Astrocyte (in vitro differentiated cells and primary cell): Measurements from ENCODE around the gene FAM170B. TPM values are rescaled to one million over a fixed set of nuclear protein-coding genes. Genes with fewer than 3 reads are reported as not detected.

Source experiments
- DNase-seq: peaks from one replicate; pipeline ENCODE4 v3.0.0-alpha.2; 2010; ENCODE audit warnings: low read depth
- FAIRE-seq: peaks from 2 replicates; lab custom pipeline; 2011; peaks lifted over from hg19 to GRCh38; lab: Jason Lieb, UNC
- H2AFZ ChIP-seq: 2 replicates; pipeline ENCODE4 v1.6.0; 2012; ENCODE audit warnings: low read depth, low read length, inconsistent platforms
- H3K27ac ChIP-seq: 2 replicates; pipeline ENCODE4 v1.5.1; 2011; ENCODE audit warnings: low read depth, low read length, inconsistent platforms
- H3K27me3 ChIP-seq: 2 replicates; pipeline ENCODE4 v1.6.0; 2011; ENCODE audit warnings: low read length, inconsistent platforms; ENCODE audit not compliant: insufficient read depth
- H3K36me3 ChIP-seq: 2 replicates; pipeline ENCODE4 v1.5.1; 2011; ENCODE audit warnings: low read length, inconsistent platforms; ENCODE audit not compliant: insufficient read depth
- H3K4me1 ChIP-seq: 2 replicates; pipeline ENCODE4 v1.5.1; 2011; ENCODE audit warnings: low read length, inconsistent platforms; ENCODE audit not compliant: insufficient read depth
- H3K4me2 ChIP-seq: 2 replicates; pipeline ENCODE4 v1.6.0; 2012; ENCODE audit warnings: low read length, inconsistent platforms
- H3K4me3 ChIP-seq: 2 replicates; pipeline ENCODE4 v1.5.1; 2011; ENCODE audit warnings: low read depth, mild to moderate bottlenecking, low read length, inconsistent platforms; ENCODE audit not compliant: insufficient read depth
- H3K79me2 ChIP-seq: 2 replicates; pipeline ENCODE4 v1.6.0; 2012; ENCODE audit warnings: mild to moderate bottlenecking, low read length, inconsistent platforms; ENCODE audit not compliant: insufficient read depth
- H3K9ac ChIP-seq: 2 replicates; pipeline ENCODE4 v1.6.0; 2012; ENCODE audit warnings: mild to moderate bottlenecking, low read length, inconsistent platforms
- H3K9me3 ChIP-seq: 2 replicates; pipeline ENCODE4 v1.5.1; 2012; ENCODE audit warnings: low read depth, mild to moderate bottlenecking, low read length, inconsistent platforms; ENCODE audit not compliant: insufficient read depth
- H4K20me1 ChIP-seq: 2 replicates; pipeline ENCODE4 v1.6.0; 2012; ENCODE audit warnings: low read length, inconsistent platforms; ENCODE audit not compliant: insufficient read depth
- H3K27ac Mint-ChIP-seq: one replicate; pipeline ENCODE4 v1.8.0; 2021; ENCODE audit warnings: mild to moderate bottlenecking, mixed read lengths; ENCODE audit not compliant: unreplicated experiment
- H3K27me3 Mint-ChIP-seq: one replicate; pipeline ENCODE4 v1.8.0; 2021; ENCODE audit warnings: low read depth, mixed read lengths; ENCODE audit not compliant: unreplicated experiment
- H3K36me3 Mint-ChIP-seq: one replicate; pipeline ENCODE4 v1.8.0; 2021; ENCODE audit warnings: low read depth, mixed read lengths; ENCODE audit not compliant: unreplicated experiment
- H3K4me1 Mint-ChIP-seq: one replicate; pipeline ENCODE4 v1.8.0; 2021; ENCODE audit warnings: low read depth, mixed read lengths; ENCODE audit not compliant: unreplicated experiment
- H3K4me3 Mint-ChIP-seq: one replicate; pipeline ENCODE4 v1.8.0; 2021; ENCODE audit warnings: mild to moderate bottlenecking, moderate library complexity, mixed read lengths; ENCODE audit not compliant: unreplicated experiment
- H3K9me3 Mint-ChIP-seq: one replicate; pipeline ENCODE4 v1.8.0; 2021; ENCODE audit warnings: mild to moderate bottlenecking, mixed read lengths; ENCODE audit not compliant: unreplicated experiment
- CTCF ChIP-seq: IDR thresholded peaks from 2 replicates; pipeline ENCODE4 v1.5.1; 2011; ENCODE audit warnings: low read depth, mild to moderate bottlenecking, inconsistent platforms, low read length, moderate library complexity; ENCODE audit not compliant: insufficient read depth
- EZH2 ChIP-seq: IDR thresholded peaks from 2 replicates; pipeline ENCODE4 v1.6.1; 2012; ENCODE audit warnings: mild to moderate bottlenecking, low read length, inconsistent platforms; ENCODE audit not compliant: insufficient read depth
- total RNA-seq: library from RNA; stranded (reverse); gene quantifications from 2 replicates; pipeline ENCODE4 v1.2.1, GENCODE V29; 2021

The FAM170B gene
- total RNA-seq, 1 donor from 2014 or later = not detected

GRCh38 chr10:49179699-49180443, 46.0 kb upstream of the FAM170B start:
- Histone ChIP-seq H2AFZ (no peak overlapping the region), H3K27ac (no peak overlapping the region), H4K20me1 (no peaks in the 10 kb centered on the region), H3K9me3 (no peaks in the 10 kb centered on the region), H3K4me2 (no peak overlapping the region), H3K4me1 (peaks cover 15% of the 10 kb centered on the region), H3K9ac (no peak overlapping the region), H3K79me2 (no peaks in the 10 kb centered on the region), H3K27me3 (no peaks in the 10 kb centered on the region), H3K4me3 (no peak overlapping the region), H3K36me3 (no peaks in the 10 kb centered on the region)
- H3K4me1 Mint-ChIP-seq = peaks cover 8% of the 10 kb centered on the region
- DNase-seq (no peak), FAIRE-seq (no peak)
- TF ChIP-seq CTCF (no peak), EZH2 (no peak)
- no peaks in the 10 kb centered on the region for H3K36me3 Mint-ChIP-seq
- no peaks in the 10 kb centered on the region for H3K9me3 Mint-ChIP-seq
- peaks cover 10% of the 10 kb centered on the region for H3K27me3 Mint-ChIP-seq
- H3K27ac Mint-ChIP-seq = no peak overlapping the region
- no peak overlapping the region for H3K4me3 Mint-ChIP-seq

GRCh38 chr10:49178489-49179471, 45.0 kb upstream of the FAM170B start:
- Mint-ChIP-seq H3K9me3 (no peaks in the 10 kb centered on the region), H3K27me3 (peaks cover 14% of the 10 kb centered on the region), H3K4me1 (peaks cover 8% of the 10 kb centered on the region), H3K27ac (no peak overlapping the region), H3K4me3 (no peak overlapping the region), H3K36me3 (no peaks in the 10 kb centered on the region)
- Histone ChIP-seq H4K20me1 (no peaks in the 10 kb centered on the region), H3K4me2 (no peak overlapping the region), H3K4me1 (peaks cover 15% of the 10 kb centered on the region), H3K9me3 (no peaks in the 10 kb centered on the region), H3K27ac (no peak overlapping the region), H3K4me3 (no peak overlapping the region), H3K36me3 (no peaks in the 10 kb centered on the region), H3K79me2 (no peaks in the 10 kb centered on the region), H3K27me3 (no peaks in the 10 kb centered on the region), H3K9ac (no peak overlapping the region), H2AFZ (no peak overlapping the region)
- FAIRE-seq = no peak
- DNase-seq = no peak
- TF ChIP-seq EZH2 = no peak
- TF ChIP-seq CTCF = no peak
